ENCODE data around the gene ZBTB42. TPM values are rescaled to one million over a fixed set of nuclear protein-coding genes. Genes with fewer than 3 reads are reported as not detected.
A peak's percentile ranks its signal among the peaks of the same experiment; 100 is the strongest.

The ZBTB42 gene
- polyA plus RNA-seq, 3 donors, result 0.49 to 1.0 (median 0.68) TPM

DNA sequence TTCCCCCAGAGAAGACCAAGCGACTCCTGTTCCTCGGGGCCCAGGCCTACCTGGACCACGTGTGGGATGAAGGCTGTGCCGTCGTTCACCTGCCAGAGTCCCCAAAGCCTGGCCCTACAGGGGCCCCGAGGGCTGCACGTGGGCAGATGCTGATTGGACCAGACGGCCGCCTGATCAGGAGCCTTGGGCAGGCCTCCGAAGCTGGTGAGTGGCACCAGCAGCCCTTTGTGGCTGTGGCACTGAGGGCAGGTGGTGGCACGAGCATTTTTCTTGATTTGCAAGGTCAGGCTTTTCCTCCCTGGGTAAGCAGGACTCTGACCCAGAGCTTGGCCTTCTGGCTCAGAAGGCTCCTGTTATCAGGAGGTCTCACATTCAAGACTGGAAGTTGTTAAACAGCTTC, 45.3 kb upstream of the ZBTB42 start:
- Histone ChIP-seq H3K9me3 (replicated peaks in 1 of 2; ENCODE audit: control insufficient read depth in 1 of 2, insufficient read depth in 1 of 2, low read length in 2 of 2) (no peaks in the 10 kb centered on the region), H3K9ac (ENCODE audit: insufficient read depth, low read length, poor library complexity, severe bottlenecking) (no peak overlapping the region), H3K4me3 (replicated peaks in 1 of 3; ENCODE audit: low read depth in 2 of 3, low read length in 3 of 3) (no peak overlapping the region), H3K27ac (ENCODE audit: low read depth in 1 of 2, low read length in 2 of 2) (peak overlapping the region in 1 of 2 donors; percentile 95), H3K36me3 (replicated peaks in 1 of 2; ENCODE audit: control insufficient read depth in 1 of 2, insufficient read depth in 2 of 2, low read length in 2 of 2) (peaks cover 34 to 55% of the 10 kb centered on the region in 2 donors), H3K4me1 (ENCODE audit: control insufficient read depth in 1 of 2, insufficient read depth in 2 of 2, low read length in 2 of 2) (peaks cover 19 to 23% of the 10 kb centered on the region in 2 donors), H3K27me3 (ENCODE audit: control insufficient read depth in 2 of 2, insufficient read depth in 2 of 2, low read length in 2 of 2) (no peaks in the 10 kb centered on the region), H2AFZ (ENCODE audit: insufficient read depth, low read depth, low read length, poor library complexity, severe bottlenecking) (no peak overlapping the region), H3K4me2 (replicated peaks; ENCODE audit: extremely low read depth, low read length, poor library complexity, severe bottlenecking) (no peak overlapping the region), H4K20me1 (ENCODE audit: insufficient read depth, low read length) (peaks cover 41% of the 10 kb centered on the region), H3K79me2 (ENCODE audit: insufficient read depth, low read length) (peaks cover 44% of the 10 kb centered on the region)
- intact Hi-C loops (cut with micrococcal nuclease), result no loop called here
- Mint-ChIP-seq H3K36me3 (peaks cover 39 to 54% of the 10 kb centered on the region in 2 donors), H3K4me1 (peaks cover 10% of the 10 kb centered on the region), H3K9me3 (peaks cover 0 to 5% (median under 1%) of the 10 kb centered on the region in 7 donors), H3K27me3 (ENCODE audit: low read depth in 3 of 3) (no peaks in the 10 kb centered on the region), H3K27ac (no peak overlapping the region), H3K4me3 (no peak overlapping the region)
- 87% methylated on average over 11 of the region's 11 CpGs for WGBS (ENCODE audit: insufficient coverage)
- TF ChIP-seq, protein P1, sequence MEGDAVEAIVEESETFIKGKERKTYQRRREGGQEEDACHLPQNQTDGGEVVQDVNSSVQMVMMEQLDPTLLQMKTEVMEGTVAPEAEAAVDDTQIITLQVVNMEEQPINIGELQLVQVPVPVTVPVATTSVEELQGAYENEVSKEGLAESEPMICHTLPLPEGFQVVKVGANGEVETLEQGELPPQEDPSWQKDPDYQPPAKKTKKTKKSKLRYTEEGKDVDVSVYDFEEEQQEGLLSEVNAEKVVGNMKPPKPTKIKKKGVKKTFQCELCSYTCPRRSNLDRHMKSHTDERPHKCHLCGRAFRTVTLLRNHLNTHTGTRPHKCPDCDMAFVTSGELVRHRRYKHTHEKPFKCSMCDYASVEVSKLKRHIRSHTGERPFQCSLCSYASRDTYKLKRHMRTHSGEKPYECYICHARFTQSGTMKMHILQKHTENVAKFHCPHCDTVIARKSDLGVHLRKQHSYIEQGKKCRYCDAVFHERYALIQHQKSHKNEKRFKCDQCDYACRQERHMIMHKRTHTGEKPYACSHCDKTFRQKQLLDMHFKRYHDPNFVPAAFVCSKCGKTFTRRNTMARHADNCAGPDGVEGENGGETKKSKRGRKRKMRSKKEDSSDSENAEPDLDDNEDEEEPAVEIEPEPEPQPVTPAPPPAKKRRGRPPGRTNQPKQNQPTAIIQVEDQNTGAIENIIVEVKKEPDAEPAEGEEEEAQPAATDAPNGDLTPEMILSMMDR (IDR thresholded peaks at IDR 0.05), result no peak
- no peak for DNase-seq

DNA sequence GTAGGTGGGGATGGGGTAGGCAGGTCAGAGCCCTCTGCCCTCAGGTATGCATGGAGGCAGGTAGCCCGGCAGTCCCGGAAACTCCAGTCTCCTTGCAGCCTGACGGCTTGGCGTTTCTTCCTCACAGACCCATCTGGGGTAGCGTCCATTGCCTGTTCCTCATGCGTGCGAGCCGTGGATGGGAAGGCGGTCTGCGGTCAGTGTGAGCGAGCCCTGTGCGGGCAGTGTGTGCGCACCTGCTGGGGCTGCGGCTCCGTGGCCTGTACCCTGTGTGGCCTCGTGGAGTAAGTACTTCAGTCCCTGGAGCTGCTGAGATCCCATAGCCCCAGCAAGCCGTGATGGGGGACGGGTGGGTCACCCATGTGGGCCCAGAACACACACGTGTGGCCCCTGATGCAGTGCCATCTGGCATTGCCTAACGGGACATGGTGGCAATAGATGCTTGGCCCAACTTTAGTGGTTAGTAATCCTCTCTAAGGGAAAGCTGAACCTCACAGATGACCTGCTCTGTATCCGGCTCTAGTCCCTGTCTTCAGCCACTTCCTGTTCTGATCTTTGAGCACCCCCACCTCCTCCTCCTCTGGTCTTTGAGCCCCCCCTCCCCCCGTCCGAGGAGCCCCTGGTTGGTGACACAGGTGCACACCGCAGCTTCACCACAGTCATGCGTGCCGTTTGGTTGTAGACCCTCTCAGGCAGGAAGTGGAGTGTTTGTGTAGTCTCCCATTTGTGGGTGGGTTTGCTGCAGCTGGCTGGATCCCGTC, 44.2 kb upstream of the ZBTB42 start:
- Mint-ChIP-seq H3K36me3 (peaks cover 42 to 56% of the 10 kb centered on the region in 2 donors), H3K9me3 (peaks cover 0 to 2% (median 0%) of the 10 kb centered on the region in 7 donors), H3K27me3 (ENCODE audit: low read depth in 3 of 3) (no peaks in the 10 kb centered on the region), H3K4me1 (peaks cover 10% of the 10 kb centered on the region), H3K27ac (peak overlapping the region in 2 of 7 donors; percentile 19 to 63), H3K4me3 (no peak overlapping the region)
- no peak for DNase-seq
- 86% methylated on average over 19 of the region's 27 CpGs for whole genome bisulfite sequencing (ENCODE audit: insufficient coverage)
- Histone ChIP-seq H4K20me1 (ENCODE audit: insufficient read depth, low read length) (peaks cover 41% of the 10 kb centered on the region), H2AFZ (ENCODE audit: insufficient read depth, low read depth, low read length, poor library complexity, severe bottlenecking) (no peak overlapping the region), H3K27ac (ENCODE audit: low read depth in 1 of 2, low read length in 2 of 2) (no peak overlapping the region), H3K9ac (ENCODE audit: insufficient read depth, low read length, poor library complexity, severe bottlenecking) (no peak overlapping the region), H3K4me3 (replicated peaks in 1 of 3; ENCODE audit: low read depth in 2 of 3, low read length in 3 of 3) (no peak overlapping the region), H3K9me3 (replicated peaks in 1 of 2; ENCODE audit: control insufficient read depth in 1 of 2, insufficient read depth in 1 of 2, low read length in 2 of 2) (no peaks in the 10 kb centered on the region), H3K79me2 (ENCODE audit: insufficient read depth, low read length) (peaks cover 44% of the 10 kb centered on the region), H3K4me2 (replicated peaks; ENCODE audit: extremely low read depth, low read length, poor library complexity, severe bottlenecking) (no peak overlapping the region), H3K27me3 (ENCODE audit: control insufficient read depth in 2 of 2, insufficient read depth in 2 of 2, low read length in 2 of 2) (no peaks in the 10 kb centered on the region), H3K4me1 (ENCODE audit: control insufficient read depth in 1 of 2, insufficient read depth in 2 of 2, low read length in 2 of 2) (peaks cover 19 to 23% of the 10 kb centered on the region in 2 donors), H3K36me3 (replicated peaks in 1 of 2; ENCODE audit: control insufficient read depth in 1 of 2, insufficient read depth in 2 of 2, low read length in 2 of 2) (peaks cover 38 to 59% of the 10 kb centered on the region in 2 donors)
- intact Hi-C loops (cut with micrococcal nuclease), result no loop called here
- TF ChIP-seq, protein P1 (IDR thresholded peaks at IDR 0.05), result no peak

Data from CD14-positive monocyte (primary cell).